Measurements from ENCODE around the gene DCBLD2.

- no peak for TF ChIP-seq RAD51 (IDR thresholded peaks at IDR 0.05; ENCODE audit: borderline replicate concordance, low read depth)
- TF ChIP-seq ZBTB17 (CRISPR knock-in tag; IDR thresholded peaks at IDR 0.05): no peak
- no peak for TF ChIP-seq BRCA1 (IDR thresholded peaks at IDR 0.05)
- TF ChIP-seq BRCA1 (CRISPR knock-in tag; IDR thresholded peaks at IDR 0.05): no peak
These were observed 26.8 kb downstream of the DCBLD2 start for GRCh38 chr3:98874602-98875249.
